Measurements from ENCODE around the gene AKAP8L. TPM values are rescaled to one million over a fixed set of nuclear protein-coding genes. Genes with fewer than 3 reads are reported as not detected.

AKAP8L gene
- total and polyA plus RNA-seq, 9 of the 15 experiments (the other 6 are each of a cell fraction or from before 2014, with no cell fraction given) = 2.4 to 116 (median 70.7) TPM

DNA sequence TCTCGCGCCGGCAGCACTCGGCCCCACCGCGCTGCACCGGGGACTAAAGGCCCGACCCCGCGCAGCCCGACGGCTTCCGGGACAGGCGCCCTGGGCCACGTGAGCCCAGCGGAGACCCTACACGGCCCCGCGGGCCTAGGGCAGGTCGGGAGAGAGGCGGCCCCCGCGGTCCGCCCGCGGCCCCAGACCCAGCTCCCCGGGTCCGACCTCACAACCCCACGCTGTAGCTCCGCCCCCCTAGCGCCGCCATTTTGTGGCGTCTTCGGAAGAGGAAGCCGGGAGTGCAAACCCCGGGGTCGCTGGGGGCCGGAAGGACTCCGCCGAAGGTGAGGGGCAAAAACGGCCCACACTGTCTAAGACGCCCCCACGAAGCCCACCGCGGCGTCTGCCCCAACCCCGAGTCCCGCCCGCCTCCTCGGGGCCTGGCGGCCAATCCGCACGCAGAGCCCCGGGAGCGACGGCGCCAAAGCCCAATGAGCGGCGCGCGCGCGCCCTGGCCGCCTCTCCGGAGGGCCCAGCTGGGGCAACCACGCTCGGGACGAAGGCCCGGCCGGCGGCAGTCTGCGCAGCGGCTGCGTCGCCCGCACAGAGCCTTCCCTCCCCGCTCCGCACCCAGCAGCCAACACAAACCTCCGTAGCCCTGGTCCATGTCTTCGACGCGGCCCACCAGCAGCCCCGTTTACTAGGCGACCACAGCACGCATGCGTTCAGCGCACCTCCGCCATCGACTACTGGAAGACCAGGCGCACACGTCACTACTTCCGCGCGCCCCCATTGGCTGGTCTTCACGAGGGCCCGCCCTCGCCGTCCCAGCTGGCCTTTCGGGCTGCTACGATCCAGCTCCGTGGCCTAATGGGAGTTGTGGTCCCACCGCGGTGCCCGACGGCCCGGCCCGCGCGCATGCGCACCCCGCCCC lies 39.4 kb downstream of the AKAP8L start, which contains the start of gene AKAP8 (continued):
- TF ChIP-seq, protein P1, sequence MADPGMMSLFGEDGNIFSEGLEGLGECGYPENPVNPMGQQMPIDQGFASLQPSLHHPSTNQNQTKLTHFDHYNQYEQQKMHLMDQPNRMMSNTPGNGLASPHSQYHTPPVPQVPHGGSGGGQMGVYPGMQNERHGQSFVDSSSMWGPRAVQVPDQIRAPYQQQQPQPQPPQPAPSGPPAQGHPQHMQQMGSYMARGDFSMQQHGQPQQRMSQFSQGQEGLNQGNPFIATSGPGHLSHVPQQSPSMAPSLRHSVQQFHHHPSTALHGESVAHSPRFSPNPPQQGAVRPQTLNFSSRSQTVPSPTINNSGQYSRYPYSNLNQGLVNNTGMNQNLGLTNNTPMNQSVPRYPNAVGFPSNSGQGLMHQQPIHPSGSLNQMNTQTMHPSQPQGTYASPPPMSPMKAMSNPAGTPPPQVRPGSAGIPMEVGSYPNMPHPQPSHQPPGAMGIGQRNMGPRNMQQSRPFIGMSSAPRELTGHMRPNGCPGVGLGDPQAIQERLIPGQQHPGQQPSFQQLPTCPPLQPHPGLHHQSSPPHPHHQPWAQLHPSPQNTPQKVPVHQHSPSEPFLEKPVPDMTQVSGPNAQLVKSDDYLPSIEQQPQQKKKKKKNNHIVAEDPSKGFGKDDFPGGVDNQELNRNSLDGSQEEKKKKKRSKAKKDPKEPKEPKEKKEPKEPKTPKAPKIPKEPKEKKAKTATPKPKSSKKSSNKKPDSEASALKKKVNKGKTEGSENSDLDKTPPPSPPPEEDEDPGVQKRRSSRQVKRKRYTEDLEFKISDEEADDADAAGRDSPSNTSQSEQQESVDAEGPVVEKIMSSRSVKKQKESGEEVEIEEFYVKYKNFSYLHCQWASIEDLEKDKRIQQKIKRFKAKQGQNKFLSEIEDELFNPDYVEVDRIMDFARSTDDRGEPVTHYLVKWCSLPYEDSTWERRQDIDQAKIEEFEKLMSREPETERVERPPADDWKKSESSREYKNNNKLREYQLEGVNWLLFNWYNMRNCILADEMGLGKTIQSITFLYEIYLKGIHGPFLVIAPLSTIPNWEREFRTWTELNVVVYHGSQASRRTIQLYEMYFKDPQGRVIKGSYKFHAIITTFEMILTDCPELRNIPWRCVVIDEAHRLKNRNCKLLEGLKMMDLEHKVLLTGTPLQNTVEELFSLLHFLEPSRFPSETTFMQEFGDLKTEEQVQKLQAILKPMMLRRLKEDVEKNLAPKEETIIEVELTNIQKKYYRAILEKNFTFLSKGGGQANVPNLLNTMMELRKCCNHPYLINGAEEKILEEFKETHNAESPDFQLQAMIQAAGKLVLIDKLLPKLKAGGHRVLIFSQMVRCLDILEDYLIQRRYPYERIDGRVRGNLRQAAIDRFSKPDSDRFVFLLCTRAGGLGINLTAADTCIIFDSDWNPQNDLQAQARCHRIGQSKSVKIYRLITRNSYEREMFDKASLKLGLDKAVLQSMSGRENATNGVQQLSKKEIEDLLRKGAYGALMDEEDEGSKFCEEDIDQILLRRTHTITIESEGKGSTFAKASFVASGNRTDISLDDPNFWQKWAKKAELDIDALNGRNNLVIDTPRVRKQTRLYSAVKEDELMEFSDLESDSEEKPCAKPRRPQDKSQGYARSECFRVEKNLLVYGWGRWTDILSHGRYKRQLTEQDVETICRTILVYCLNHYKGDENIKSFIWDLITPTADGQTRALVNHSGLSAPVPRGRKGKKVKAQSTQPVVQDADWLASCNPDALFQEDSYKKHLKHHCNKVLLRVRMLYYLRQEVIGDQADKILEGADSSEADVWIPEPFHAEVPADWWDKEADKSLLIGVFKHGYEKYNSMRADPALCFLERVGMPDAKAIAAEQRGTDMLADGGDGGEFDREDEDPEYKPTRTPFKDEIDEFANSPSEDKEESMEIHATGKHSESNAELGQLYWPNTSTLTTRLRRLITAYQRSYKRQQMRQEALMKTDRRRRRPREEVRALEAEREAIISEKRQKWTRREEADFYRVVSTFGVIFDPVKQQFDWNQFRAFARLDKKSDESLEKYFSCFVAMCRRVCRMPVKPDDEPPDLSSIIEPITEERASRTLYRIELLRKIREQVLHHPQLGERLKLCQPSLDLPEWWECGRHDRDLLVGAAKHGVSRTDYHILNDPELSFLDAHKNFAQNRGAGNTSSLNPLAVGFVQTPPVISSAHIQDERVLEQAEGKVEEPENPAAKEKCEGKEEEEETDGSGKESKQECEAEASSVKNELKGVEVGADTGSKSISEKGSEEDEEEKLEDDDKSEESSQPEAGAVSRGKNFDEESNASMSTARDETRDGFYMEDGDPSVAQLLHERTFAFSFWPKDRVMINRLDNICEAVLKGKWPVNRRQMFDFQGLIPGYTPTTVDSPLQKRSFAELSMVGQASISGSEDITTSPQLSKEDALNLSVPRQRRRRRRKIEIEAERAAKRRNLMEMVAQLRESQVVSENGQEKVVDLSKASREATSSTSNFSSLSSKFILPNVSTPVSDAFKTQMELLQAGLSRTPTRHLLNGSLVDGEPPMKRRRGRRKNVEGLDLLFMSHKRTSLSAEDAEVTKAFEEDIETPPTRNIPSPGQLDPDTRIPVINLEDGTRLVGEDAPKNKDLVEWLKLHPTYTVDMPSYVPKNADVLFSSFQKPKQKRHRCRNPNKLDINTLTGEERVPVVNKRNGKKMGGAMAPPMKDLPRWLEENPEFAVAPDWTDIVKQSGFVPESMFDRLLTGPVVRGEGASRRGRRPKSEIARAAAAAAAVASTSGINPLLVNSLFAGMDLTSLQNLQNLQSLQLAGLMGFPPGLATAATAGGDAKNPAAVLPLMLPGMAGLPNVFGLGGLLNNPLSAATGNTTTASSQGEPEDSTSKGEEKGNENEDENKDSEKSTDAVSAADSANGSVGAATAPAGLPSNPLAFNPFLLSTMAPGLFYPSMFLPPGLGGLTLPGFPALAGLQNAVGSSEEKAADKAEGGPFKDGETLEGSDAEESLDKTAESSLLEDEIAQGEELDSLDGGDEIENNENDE (IDR thresholded peaks at IDR 0.05; ENCODE audit: low read depth, low read length) = no peak
- TF ChIP-seq NR3C1 (CRISPR knock-in tag; IDR thresholded peaks at IDR 0.05) = 0 out of 2 replicates have a peak, but pooled peaks have one; percentile 41
- TF ChIP-seq NCOR1 (IDR thresholded peaks at IDR 0.05) = no peak
- TF ChIP-seq, protein P2, sequence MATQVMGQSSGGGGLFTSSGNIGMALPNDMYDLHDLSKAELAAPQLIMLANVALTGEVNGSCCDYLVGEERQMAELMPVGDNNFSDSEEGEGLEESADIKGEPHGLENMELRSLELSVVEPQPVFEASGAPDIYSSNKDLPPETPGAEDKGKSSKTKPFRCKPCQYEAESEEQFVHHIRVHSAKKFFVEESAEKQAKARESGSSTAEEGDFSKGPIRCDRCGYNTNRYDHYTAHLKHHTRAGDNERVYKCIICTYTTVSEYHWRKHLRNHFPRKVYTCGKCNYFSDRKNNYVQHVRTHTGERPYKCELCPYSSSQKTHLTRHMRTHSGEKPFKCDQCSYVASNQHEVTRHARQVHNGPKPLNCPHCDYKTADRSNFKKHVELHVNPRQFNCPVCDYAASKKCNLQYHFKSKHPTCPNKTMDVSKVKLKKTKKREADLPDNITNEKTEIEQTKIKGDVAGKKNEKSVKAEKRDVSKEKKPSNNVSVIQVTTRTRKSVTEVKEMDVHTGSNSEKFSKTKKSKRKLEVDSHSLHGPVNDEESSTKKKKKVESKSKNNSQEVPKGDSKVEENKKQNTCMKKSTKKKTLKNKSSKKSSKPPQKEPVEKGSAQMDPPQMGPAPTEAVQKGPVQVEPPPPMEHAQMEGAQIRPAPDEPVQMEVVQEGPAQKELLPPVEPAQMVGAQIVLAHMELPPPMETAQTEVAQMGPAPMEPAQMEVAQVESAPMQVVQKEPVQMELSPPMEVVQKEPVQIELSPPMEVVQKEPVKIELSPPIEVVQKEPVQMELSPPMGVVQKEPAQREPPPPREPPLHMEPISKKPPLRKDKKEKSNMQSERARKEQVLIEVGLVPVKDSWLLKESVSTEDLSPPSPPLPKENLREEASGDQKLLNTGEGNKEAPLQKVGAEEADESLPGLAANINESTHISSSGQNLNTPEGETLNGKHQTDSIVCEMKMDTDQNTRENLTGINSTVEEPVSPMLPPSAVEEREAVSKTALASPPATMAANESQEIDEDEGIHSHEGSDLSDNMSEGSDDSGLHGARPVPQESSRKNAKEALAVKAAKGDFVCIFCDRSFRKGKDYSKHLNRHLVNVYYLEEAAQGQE (IDR thresholded peaks at IDR 0.05; ENCODE audit: borderline replicate concordance) = no peak
- TF ChIP-seq, protein P2 (CRISPR knock-in tag; IDR thresholded peaks at IDR 0.05; ENCODE audit: low read depth) = no peak
- TF ChIP-seq ARNT (IDR thresholded peaks at IDR 0.05) = no peak
- peak; percentile 93 for TF ChIP-seq SUPT5H (IDR thresholded peaks at IDR 0.05)
- no peak for TF ChIP-seq FOXJ3 (CRISPR knock-in tag; IDR thresholded peaks at IDR 0.05)
